ENCODE measurements around the gene DENND6B. TPM values are rescaled to one million over a fixed set of nuclear protein-coding genes. Genes with fewer than 3 reads are reported as not detected.
A peak's percentile ranks its signal among the peaks of the same experiment; 100 is the strongest.

The DENND6B gene
- total and polyA plus RNA-seq, 2 of the 13 experiments (the other 11 are each of a cell fraction or from before 2014, with no cell fraction given) = 0.95 to 3.8 TPM

DNA sequence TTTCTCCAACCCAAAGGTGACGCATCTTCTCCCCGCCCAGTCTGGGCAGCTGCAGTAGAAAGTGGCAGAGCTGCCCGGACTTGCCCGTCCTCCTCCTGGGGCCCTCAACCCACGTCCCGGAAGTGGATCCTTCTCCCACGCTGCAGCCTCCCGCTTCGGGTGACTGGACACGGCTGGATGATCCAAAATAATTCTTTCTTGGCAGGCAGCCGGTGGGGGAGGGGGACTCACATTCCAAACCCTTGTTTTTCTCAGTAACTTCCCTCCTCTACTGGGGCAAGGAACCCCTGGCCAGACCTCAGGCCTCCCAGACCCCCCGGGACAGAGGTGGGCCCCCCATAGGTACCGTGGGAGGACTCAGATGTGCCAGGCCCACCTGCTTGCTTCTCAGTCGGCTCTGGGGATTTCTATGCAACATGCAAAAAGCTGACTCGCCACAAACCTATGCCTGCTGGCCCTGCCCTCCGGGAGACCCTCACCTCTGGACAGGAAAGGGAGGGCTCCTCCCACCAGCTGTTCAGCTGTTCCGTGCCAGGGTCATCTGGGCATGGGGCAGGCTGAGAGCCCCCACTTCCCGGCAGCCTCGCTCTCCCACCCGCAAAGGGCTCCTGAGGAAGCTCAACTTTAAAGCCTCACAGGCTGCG is 20.8 kb downstream of the DENND6B start (continued):
- TF ChIP-seq, protein P1, sequence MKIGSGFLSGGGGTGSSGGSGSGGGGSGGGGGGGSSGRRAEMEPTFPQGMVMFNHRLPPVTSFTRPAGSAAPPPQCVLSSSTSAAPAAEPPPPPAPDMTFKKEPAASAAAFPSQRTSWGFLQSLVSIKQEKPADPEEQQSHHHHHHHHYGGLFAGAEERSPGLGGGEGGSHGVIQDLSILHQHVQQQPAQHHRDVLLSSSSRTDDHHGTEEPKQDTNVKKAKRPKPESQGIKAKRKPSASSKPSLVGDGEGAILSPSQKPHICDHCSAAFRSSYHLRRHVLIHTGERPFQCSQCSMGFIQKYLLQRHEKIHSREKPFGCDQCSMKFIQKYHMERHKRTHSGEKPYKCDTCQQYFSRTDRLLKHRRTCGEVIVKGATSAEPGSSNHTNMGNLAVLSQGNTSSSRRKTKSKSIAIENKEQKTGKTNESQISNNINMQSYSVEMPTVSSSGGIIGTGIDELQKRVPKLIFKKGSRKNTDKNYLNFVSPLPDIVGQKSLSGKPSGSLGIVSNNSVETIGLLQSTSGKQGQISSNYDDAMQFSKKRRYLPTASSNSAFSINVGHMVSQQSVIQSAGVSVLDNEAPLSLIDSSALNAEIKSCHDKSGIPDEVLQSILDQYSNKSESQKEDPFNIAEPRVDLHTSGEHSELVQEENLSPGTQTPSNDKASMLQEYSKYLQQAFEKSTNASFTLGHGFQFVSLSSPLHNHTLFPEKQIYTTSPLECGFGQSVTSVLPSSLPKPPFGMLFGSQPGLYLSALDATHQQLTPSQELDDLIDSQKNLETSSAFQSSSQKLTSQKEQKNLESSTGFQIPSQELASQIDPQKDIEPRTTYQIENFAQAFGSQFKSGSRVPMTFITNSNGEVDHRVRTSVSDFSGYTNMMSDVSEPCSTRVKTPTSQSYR (CRISPR knock-in tag; IDR thresholded peaks at IDR 0.05; ENCODE audit: borderline replicate concordance) = peak; percentile 78; the same call in 1 of the 2 replicates
- TF ChIP-seq KDM5A (IDR thresholded peaks at IDR 0.05; ENCODE audit: borderline replicate concordance, low read length) = no peak
- TF ChIP-seq RFXAP (CRISPR knock-in tag; IDR thresholded peaks at IDR 0.05; ENCODE audit: borderline replicate concordance) = no peak
- TF ChIP-seq RFXANK (CRISPR knock-in tag; IDR thresholded peaks at IDR 0.05) = no peak
- TF ChIP-seq TARDBP (CRISPR knock-in tag; IDR thresholded peaks at IDR 0.05) = no peak
- TF ChIP-seq, protein P2, sequence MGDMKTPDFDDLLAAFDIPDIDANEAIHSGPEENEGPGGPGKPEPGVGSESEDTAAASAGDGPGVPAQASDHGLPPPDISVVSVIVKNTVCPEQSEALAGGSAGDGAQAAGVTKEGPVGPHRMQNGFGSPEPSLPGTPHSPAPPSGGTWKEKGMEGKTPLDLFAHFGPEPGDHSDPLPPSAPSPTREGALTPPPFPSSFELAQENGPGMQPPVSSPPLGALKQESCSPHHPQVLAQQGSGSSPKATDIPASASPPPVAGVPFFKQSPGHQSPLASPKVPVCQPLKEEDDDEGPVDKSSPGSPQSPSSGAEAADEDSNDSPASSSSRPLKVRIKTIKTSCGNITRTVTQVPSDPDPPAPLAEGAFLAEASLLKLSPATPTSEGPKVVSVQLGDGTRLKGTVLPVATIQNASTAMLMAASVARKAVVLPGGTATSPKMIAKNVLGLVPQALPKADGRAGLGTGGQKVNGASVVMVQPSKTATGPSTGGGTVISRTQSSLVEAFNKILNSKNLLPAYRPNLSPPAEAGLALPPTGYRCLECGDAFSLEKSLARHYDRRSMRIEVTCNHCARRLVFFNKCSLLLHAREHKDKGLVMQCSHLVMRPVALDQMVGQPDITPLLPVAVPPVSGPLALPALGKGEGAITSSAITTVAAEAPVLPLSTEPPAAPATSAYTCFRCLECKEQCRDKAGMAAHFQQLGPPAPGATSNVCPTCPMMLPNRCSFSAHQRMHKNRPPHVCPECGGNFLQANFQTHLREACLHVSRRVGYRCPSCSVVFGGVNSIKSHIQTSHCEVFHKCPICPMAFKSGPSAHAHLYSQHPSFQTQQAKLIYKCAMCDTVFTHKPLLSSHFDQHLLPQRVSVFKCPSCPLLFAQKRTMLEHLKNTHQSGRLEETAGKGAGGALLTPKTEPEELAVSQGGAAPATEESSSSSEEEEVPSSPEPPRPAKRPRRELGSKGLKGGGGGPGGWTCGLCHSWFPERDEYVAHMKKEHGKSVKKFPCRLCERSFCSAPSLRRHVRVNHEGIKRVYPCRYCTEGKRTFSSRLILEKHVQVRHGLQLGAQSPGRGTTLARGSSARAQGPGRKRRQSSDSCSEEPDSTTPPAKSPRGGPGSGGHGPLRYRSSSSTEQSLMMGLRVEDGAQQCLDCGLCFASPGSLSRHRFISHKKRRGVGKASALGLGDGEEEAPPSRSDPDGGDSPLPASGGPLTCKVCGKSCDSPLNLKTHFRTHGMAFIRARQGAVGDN (CRISPR knock-in tag; IDR thresholded peaks at IDR 0.05) = peak; percentile 70
- no peak for TF ChIP-seq RXRA (CRISPR knock-in tag; IDR thresholded peaks at IDR 0.05)
- no peak for TF ChIP-seq MEF2D (CRISPR knock-in tag; IDR thresholded peaks at IDR 0.05)
- no peak for TF ChIP-seq TP53 (CRISPR knock-in tag; conservative IDR thresholded peaks at IDR 0.05)
- no peak for TF ChIP-seq CEBPB (IDR thresholded peaks at IDR 0.05; ENCODE audit: borderline replicate concordance, low read depth, low read length)
- TF ChIP-seq ZNF354B (CRISPR knock-in tag; IDR thresholded peaks at IDR 0.05) = no peak
- TF ChIP-seq GABPB1 (CRISPR knock-in tag; IDR thresholded peaks at IDR 0.05) = peak; percentile 80
- TF ChIP-seq, protein P3, sequence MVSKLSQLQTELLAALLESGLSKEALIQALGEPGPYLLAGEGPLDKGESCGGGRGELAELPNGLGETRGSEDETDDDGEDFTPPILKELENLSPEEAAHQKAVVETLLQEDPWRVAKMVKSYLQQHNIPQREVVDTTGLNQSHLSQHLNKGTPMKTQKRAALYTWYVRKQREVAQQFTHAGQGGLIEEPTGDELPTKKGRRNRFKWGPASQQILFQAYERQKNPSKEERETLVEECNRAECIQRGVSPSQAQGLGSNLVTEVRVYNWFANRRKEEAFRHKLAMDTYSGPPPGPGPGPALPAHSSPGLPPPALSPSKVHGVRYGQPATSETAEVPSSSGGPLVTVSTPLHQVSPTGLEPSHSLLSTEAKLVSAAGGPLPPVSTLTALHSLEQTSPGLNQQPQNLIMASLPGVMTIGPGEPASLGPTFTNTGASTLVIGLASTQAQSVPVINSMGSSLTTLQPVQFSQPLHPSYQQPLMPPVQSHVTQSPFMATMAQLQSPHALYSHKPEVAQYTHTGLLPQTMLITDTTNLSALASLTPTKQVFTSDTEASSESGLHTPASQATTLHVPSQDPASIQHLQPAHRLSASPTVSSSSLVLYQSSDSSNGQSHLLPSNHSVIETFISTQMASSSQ (IDR thresholded peaks at IDR 0.05; ENCODE audit: low read depth) = no peak
- TF ChIP-seq, protein P3 (CRISPR knock-in tag; IDR thresholded peaks at IDR 0.05; ENCODE audit: borderline replicate concordance) = no peak
- TF ChIP-seq, protein P4, sequence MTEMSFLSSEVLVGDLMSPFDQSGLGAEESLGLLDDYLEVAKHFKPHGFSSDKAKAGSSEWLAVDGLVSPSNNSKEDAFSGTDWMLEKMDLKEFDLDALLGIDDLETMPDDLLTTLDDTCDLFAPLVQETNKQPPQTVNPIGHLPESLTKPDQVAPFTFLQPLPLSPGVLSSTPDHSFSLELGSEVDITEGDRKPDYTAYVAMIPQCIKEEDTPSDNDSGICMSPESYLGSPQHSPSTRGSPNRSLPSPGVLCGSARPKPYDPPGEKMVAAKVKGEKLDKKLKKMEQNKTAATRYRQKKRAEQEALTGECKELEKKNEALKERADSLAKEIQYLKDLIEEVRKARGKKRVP (CRISPR knock-in tag; IDR thresholded peaks at IDR 0.05) = no peak
- no peak for TF ChIP-seq XRCC5 (optimal IDR thresholded peaks at IDR 0.05; ENCODE audit: low read length)

Measured in HepG2 (cell line).